Measurements from ENCODE around the gene FLNB.
"Not testable (repeated sequence)": the region's sequence is repeated elsewhere in the genome, so short reads cannot be mapped to it uniquely, and the experiment has no call there.

The FLNB gene

DNA sequence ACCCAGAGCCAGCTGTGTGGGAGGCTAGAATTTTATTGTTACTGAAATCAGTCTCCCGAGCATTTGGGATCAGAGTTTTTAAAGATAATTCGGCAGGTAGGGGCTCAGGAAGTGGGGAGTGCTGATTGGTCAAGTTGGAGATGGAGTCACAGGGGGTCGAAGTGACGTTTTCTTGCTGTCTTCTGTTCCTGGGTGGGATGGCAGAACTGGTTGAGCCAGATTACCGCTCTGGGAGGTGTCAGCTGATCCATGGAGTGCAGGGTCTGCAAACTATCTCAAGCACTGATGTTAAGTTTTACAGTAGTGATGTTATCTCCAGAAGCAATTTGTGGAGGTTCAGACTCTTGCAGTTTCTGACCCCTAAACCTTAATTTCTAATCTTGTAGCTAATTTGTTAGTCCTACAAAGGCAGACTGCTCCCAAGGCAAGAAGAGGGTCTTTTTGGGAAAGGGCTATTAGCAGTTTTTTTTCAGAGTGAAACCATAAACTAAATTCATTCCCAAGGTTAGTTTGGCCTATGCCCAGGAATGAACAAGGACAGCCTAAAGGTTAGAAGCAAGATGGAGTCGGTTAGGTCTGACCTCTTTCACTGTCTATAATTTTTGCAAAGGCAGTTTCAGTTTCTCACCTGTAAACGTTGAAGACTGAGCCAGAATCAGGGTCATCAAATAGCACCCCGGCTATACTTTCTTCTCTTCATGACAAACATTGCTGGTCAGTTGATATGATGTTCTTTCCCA is 28.2 kb downstream of the FLNB start:
- DNase-seq: no peak

DNA sequence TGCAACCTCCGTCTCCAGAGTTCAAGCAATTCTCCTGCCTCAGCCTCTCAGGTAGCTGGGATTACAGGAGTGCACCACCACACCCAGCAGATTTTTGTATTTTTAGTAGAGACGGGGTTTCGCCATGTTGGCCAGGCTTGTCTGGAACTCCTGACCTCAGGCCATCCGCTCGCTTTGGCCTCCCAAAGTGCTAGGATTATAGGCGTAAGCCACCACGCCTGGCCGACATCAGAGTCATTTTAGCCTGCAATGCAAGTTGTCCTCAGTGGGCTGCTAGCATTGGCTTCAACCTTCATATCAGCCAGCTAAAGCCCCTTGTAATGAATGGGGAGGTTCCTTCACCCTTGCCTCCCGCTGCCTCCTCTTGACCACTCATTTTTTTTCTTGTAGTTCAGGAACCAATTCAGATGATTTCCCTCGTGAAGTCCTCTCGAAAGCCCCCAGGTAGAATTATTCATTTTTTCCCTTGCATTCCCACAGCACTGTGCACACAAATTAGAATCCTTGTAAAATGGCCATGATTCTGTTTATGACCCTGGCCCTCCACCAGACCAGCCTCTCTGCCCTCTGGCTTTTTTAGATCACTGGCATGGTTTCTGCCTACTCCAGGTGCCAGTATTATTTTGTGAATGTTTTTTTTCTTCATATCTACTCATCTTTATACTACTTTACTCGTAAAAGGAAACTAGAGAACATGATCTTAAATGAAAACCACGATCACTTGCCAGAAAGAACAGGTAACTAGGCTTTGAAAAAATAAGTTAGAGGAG is 29.1 kb downstream of the FLNB start:
- DNase-seq: no peak

DNA sequence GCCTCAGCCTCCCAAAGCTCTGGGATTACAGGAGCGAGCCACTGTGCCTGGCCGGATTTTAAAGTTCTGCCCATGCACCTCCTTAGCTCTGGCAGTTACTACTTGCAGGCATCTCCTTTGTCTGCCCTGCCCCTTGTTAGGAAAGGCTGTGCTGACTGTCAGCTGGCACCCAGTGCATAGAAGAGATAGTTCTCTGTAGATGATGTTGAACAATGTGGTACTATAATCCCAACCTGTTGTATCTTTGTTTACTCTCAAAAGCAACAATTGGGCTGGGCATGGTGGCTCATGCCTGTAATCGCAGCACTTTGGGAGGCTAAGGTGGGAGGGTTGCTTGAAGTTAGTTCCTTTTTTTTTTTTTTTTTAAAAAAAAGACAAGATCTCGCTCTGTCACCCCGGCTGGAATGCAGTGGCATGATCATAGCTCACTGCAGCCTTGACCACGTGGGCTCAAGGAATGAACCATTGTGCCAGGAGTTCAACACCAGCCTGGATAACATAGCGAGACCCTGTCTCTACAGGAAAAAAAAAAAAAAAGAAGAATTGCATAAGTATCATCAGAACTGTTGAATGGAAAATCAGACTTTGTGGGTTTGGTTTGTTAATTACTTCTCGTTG is 30.6 kb downstream of the FLNB start:
- DNase-seq: no peak

DNA sequence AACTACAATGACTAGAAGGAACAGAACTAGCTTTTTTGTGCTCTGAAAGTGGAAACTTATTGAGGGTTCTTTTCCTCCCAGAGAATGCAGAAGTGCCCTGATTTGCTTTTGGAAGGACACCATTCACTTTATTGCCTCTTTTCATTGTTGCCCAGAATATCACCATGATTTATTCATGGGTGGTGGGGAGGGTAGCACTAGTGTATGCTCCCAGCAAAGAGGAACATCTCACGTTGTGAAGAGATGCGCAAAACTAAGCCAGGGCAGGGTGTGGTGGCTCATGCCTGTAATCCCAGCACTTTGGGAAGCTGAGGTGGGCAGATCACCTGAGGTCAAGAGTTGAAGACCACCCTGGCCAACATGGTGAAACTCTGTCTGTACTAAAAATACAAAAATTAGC is 31.4 kb downstream of the FLNB start:
- no peak for DNase-seq

DNA sequence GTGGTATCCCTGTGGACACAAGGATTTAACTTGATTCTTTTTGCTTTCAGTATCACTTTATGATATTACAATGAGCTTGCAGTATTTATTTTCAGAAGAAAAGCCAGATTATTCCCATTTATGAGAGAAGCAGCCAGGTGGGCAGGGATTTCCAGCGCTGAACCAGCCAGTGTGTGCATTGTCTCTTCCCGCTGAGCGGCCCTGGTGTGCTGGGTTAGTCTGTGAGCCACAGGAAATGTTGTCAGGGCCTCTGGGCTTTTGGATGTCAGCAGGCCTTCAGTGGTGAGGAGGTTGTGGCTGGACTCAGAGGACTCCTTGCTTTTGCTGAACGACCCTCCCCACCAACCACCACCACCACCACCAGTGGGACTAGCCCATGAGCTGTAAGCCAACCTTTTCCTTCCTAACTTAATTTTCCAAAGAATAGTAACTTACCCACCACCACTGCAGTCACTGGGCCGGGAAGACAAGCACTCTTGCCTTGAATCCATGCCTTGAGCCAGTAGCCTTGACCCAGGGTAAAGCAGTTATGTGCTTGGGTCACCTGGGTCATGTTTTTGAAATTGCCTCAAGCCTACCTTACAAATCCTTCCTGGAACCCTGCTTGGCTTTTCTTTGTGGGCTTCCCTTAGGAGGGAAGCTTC is 33.1 kb downstream of the FLNB start:
- no peak for DNase-seq

DNA sequence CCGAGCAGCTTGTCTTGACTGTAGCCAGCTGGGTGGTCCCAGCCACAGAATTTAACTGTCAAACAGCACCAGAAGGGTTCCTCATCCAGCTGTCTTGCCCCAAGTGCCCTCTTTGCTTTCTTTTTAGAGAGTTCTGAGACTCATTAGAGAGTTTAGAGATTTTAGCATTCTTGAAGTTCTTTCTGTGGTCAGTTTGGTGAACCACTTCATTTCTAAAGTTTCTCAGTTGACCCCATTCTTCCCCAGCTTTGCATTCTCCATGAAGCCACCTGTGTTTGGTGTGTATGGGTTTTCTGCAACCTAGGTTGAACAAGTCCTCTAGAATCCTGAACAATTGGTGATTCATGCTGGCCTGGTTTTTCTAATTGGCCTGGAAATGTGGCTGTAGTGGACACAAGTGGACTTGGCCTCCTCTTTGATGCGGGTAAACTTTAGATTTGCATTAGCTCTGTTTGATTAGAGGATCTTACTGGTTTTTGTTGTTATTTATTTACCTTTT is 33.7 kb downstream of the FLNB start:
- no peak for DNase-seq

DNA sequence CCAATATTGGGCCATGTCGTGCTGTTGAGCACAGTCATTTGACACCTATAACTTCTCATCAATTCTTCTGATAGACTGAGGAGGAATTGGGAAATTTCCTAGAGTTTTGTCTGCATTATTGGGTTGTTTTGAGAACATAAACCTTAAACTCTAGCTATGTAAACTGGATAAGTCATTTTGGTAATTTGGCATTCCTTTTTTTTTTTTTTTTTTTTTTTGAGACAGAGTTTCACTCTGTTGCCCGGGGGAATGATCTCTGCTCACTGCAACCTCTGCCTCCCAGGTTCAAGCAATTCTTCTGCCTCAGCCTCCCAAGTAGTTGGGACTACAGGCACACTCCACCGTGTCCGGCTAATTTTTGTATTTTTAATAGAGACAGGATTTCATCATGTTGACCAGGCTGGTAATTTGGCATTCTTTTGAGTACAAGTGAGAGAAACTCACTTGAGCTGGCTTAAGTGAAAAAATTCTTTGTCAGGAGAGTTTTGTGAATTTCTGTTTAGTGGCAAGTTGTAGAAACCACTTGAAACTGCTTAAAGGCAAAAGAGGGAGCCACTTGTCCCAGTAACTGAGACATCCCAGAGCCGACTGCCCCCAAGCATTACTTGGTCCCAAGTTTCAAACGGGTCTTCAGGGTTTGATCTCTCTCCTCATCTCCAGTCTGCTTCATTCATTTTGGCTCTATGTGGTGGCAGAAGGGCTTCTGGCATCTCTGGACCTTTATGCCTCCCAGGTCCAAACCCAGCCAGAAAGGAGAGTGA is 34.9 kb downstream of the FLNB start:
- DNase-seq: no peak

DNA sequence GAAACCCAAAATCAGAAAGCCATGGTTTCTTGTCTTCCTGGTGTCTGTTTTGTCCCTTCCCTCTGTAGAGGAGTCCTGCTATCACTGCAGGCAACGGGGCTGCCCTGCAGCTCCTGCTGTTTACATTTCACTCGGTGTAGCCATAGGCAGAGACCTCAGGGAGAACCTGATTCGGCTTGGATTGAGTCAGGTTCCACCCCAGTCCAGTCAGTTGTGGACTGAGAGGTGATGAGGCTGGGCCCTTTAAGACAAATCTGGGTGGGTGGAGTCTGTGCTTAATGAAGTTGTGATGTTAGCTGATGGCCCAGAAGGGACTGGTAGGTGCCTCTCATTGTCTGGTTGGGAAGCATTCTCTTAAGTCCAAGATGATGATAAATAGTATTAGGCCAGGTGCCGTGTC is 35.7 kb downstream of the FLNB start:
- DNase-seq: no peak

DNA sequence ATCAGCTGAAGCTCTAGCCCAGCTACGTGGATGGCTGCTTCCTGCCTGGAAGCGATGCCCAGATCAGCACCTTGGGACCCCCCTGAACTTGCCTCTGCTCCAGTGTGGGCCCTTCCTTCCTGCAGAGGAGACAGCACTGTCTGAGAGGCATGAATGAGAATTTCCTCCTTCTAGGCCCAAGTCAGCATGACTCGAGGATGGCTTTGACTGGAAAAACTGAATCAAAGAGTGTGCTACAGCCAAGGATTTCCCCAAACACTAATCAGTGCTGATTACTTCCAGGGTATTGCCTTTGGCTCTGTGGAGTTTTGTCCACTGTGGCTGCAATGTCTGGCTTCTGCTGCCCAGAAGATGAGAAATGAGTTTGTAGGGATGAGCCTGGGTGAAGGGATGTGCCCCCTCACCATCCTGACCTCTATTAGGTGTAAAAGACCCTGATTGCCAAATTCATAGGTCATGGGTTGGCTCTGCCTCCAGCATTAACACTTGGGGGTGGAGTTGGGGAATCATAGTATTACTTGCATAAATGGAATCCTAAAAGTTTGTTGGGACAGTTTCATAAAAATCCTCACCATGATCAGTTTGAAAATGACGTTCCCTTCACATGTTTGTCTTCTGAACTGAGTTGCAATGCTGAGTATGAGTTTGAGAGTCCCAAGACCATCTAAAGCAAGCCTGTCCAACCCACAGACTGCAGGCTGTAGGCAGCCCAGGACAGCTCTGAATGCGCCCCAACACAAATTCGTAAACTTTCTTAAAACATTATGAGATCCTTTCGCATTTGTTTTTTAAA is 36.7 kb downstream of the FLNB start:
- no peak for DNase-seq

DNA sequence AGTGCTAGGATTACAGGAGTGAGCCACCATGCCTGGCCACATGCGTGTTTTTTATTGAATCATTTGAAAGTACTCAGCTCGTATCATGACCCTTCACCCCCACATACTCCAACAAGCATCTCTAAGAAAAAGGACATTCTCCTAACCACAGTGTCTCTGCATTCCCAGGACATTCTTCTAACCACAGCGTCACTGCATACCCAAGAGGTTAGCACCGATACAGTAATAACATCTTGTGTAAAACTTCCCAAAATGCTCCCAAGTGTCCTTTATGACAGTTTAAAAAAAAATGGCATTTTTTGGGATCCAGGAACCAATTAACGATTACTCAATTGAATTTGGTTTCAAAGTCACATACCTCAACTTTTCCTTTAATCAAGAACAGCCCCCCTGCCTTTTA is 39.6 kb downstream of the FLNB start:
- DNase-seq: no peak

DNA sequence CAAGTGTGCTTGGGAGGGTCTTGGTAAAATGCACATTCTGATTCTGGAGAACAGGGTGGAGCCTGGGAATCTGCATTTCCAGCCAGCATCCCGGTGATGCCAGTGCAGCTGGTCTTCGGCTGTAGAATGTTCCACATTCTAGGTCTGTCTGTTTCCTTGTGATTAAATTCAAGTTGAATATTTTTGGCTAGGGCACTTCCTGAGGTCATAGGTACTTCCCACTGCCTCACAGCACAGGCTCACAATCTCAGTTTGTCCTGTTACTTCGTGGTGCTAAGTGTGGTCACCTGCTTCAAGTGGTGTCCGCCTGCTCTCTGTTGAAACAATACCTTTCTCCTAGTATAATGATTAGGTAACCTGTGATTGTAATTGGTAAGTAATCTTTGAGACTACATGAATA is 40.1 kb downstream of the FLNB start:
- no peak for DNase-seq

DNA sequence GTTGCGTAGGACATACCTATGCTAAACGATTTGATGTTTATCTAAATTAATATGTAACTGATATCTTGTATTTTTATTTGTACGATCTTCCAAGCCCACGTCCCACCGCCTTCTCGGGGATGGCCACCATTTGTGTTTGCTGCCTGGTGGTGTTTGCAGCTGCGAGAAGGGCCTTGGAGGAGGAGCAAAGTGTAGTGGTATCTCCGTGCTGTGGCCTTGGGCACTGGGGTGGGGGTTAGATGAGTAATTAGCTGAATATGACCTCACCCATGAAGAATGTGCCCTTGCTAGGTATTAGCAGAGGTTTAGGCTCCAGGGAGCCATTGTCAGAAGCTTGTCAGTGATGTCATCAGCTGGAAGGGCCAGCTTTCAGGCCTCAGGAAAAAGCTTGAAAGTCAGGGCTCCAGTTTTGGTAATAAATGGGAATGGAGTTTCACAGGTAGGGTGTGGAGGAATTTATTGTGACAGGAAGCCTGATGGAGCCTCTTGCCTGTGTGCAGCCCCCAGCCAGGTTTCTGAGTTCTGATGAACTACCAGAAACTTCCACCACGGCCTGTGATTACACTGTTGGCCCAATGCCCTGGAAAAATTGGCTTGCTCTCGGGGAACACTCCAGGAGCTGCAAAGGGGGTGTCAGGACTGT is 41.0 kb downstream of the FLNB start:
- DNase-seq: no peak

DNA sequence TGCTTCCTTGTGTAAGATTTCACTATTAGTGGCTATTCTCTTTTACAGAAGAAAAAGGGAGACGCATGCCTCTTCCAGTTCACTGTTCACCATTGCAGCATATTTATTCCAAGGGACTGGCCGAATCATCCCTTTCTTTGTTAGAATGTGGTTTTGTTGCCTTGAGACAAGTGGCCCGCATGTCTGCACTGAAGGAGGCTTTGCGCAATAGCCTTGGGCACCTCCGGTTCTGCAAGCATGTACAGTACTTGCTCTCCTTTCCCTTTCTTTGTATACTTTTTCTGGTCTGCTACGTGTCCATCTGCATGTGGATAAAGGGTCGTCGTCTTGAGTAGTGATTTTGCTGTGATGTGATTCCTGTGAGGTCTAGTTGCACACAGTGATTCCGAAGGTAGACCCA is 43.0 kb downstream of the FLNB start:
- no peak for DNase-seq

DNA sequence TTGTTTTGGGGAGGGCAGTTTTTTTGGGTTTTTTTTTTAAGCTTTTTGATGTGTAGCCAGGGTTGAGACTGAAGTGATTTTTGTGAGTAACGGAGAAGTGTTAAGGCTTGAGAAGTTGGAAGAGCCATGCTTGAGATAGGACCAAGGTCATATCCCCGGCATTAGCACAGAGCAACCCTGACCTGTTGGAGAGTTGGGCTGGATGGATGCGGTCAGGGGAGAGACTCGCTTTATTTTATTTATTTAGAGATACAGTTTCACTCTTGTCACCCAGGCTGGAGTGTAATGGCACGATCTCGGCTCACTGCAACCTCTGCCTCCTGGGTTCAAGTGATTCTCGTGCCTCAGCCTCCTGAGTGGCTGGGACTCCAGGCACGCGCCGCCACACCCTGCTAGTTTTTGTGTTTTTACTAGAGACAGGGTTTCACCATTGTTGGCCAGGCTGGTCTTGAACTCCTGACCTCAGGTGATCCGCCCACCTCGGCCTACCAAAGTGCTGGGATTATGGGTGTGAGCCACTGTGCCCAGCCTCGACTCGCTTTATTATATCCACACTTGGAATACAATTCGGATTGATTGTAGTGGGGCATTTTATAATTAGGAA is 43.5 kb downstream of the FLNB start:
- not testable (repeated sequence) for DNase-seq

DNA sequence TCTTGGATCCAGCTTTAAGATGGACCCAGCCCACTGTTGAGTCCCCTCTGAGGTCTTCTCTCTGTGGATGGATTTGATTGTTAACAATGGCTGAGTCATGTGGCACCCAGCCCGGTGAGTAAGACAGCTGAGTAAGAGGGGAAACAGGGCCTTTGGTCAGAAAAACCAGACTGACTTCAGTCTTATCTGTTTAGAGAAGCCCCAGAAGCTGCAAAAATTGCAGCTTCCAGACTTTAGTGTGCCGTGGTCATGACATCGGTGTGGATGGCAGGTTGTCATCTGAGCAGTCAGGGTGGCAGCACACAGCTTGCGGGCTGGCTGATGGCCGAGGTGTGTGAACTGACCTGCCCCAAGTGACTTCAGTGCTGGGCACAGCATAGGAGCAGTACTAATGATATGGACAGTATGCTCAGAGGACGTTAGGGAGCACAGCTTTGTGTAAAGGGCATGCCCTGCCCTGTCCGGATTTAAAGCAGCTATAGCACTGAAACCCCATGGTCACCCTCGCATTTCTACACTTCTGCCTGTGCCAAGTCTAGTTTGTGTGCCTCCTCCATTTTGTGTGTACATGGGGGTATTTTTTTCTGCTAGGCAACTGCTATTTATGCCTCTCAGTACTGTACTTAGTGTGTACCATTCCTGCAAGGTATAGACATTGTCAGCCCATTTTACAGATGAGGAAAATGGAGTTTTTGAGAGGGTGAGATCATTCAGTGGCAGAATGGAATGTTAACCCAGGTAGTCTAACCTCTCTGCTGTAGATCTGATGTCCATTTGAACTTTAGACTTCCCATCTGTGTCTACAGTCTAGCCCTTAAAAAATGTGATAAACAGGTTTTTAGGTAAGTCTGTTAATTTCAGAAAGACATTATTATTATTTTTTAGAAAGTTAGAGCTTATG is 44.4 kb downstream of the FLNB start:
- DNase-seq: peak; percentile 62

DNA sequence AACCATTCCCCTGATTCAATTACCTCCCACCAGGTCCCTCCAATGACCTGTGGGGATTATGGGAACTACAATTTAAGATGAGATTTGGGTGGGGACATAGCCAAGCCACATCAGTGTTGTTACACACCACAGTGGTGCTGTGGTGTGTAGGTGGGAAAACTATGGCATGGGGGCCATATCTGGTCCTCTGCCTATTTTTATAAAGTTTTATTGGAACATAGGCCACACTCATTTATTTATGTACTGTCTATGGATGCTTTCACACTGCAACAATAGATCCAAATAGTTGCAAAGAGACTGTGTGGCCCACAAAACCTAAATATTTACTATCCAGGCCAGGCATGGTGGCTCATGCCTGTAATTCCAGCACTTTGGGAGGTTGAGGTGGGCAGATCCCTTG is 46.4 kb downstream of the FLNB start:
- DNase-seq: no peak

DNA sequence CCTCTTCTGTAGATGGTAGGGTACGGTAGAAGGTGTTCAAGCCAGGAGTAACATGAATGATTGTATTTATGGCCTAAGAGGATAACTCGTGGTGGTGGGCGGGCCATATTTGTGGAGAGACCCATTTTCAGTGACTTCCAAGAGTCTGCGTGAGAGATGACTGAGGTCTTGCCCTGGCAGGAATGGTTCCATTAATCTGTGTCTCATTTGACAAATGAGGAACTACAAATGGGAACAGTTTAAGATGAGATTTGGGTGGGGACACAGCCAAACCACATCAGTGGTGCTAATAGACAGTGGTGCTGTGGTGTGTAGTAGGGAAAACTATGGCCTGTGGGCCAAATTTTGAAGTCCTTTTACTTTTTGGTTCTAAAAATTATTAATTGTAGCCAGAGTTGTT is 47.1 kb downstream of the FLNB start:
- DNase-seq: no peak

DNA sequence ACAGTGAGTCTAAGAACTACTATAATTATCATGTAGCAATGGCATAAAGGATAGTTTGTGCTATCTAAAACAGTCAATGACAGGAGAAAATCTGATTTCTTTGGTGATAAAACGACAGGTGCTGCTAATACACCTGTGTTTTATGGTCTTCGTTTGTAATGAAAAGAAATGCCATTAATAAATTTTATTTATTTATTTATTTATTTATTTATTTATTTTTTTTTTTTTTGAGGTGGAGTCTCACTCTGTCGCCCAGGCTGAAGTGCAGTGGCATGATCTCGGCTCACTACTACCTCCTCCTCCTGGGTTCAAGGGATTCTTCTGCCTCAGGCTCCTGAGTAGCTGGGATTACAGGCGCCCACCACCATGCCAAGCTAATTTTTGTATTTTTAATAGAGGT is 47.7 kb downstream of the FLNB start:
- not testable (repeated sequence) for DNase-seq

DNA sequence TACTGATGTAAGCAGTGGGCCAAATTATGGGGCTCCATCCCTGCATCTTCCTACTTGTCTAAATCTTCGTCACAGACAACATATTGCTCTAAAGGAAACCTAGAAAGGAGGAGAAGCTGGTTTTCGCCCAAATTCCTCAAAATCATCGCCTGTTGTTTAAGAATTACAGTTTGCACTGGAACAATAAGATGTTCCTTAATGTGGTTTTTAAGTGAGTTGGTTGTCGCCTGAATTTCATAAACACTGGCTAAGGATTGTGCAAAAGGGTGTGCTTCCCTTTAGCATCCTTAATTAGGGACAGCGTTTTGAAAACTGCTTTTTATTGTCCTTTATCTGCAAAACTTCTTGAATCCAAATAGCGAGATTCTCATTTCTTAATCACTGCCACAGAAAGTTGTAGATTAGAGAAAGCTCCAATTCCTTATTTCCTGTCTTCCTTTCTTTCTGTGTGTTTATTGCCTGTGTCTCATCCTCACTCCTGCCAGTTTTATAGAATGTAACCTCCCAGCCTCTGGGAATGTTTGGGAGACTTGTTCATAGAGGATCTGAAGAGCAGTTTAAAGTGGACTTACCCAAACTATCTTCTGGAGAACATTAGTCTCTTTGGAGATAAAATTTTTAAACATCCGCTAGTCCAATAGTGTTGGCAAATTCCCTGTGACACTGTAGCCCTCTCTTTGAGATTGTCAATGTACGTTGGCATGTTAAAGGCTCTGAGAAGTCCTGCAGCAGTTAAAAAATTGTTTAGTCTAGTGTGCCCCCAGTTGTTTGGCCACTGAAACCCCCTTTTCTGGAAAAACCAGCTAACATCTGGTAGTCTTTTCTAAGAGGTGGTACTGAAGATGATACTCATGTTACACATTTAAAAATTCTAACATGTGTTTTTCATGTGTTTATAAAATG is 50.4 kb downstream of the FLNB start:
- no peak for DNase-seq

All from activated CD8-positive, alpha-beta memory T cell treated with anti-CD3 and anti-CD28 coated beads for 24 hours (primary cell).